ENCODE data around the gene SPI1. TPM values are rescaled to one million over a fixed set of nuclear protein-coding genes. Genes with fewer than 3 reads are reported as not detected.
A peak's percentile ranks its signal among the peaks of the same experiment; 100 is the strongest.
"Not testable (repeated sequence)": the region's sequence is repeated elsewhere in the genome, so short reads cannot be mapped to it uniquely, and the experiment has no call there.

SPI1 gene
- total RNA-seq, 2 experiments from 2014 or later: 2.9 to 3.5 TPM

- DNase-seq (no peak), ATAC-seq (ENCODE audit: low read depth) (no peak)
- Mint-ChIP-seq H3K9me3 (no peaks in the 10 kb centered on the region), H3K36me3 (no peaks in the 10 kb centered on the region), H3K27me3 (no peaks in the 10 kb centered on the region), H3K4me3 (no peak overlapping the region), H3K4me1 (no peaks in the 10 kb centered on the region), H3K27ac (peak overlapping the region; percentile 8)
- POLR2A ChIA-PET: no interaction called here
Observed at GRCh38 chr11:47345890-47346563, 32.3 kb downstream of the SPI1 start.

- Mint-ChIP-seq H3K9me3 (no peaks in the 10 kb centered on the region), H3K27ac (no peak overlapping the region), H3K4me1 (no peaks in the 10 kb centered on the region), H3K36me3 (no peaks in the 10 kb centered on the region), H3K27me3 (peaks cover 2% of the 10 kb centered on the region), H3K4me3 (no peak overlapping the region)
- DNase-seq (no peak), ATAC-seq (ENCODE audit: low read depth) (no peak)
- POLR2A ChIA-PET: no interaction called here
Observed at GRCh38 chr11:47342854-47343253, 35.5 kb downstream of the SPI1 start.

- H3K27me3 Mint-ChIP-seq: peaks cover 2% of the 10 kb centered on the region
- H3K4me3 Mint-ChIP-seq: no peak overlapping the region
- no peaks in the 10 kb centered on the region for H3K4me1 Mint-ChIP-seq
- no peak for ATAC-seq (ENCODE audit: low read depth)
- no peak for DNase-seq
- H3K27ac Mint-ChIP-seq: no peak overlapping the region
- H3K36me3 Mint-ChIP-seq: no peaks in the 10 kb centered on the region
- H3K9me3 Mint-ChIP-seq: no peaks in the 10 kb centered on the region
- POLR2A ChIA-PET: no interaction called here
Observed at GRCh38 chr11:47342036-47342803, 36.1 kb downstream of the SPI1 start.

- Mint-ChIP-seq H3K9me3 (no peaks in the 10 kb centered on the region), H3K4me3 (no peak overlapping the region), H3K4me1 (peaks cover 2% of the 10 kb centered on the region), H3K27me3 (peaks cover 2% of the 10 kb centered on the region), H3K36me3 (no peaks in the 10 kb centered on the region), H3K27ac (no peak overlapping the region)
- DNase-seq (no peak), ATAC-seq (ENCODE audit: low read depth) (no peak)
- POLR2A ChIA-PET: interaction anchor here (1.1 kb wide), 1 partner anchor 19 kb away, joined by 3 read pairs; no protein-coding TSS in a partner anchor
Observed at GRCh38 chr11:47340980-47341775, 37.2 kb downstream of the SPI1 start.

GRCh38 chr11:47340010-47340409 lies 38.3 kb downstream of the SPI1 start:
- Mint-ChIP-seq H3K4me1 (peaks cover 2% of the 10 kb centered on the region), H3K27ac (no peak overlapping the region), H3K27me3 (peaks cover 2% of the 10 kb centered on the region), H3K36me3 (no peaks in the 10 kb centered on the region), H3K9me3 (no peaks in the 10 kb centered on the region), H3K4me3 (no peak overlapping the region)
- ATAC-seq (ENCODE audit: low read depth): no peak
- DNase-seq: no peak
- POLR2A ChIA-PET: no interaction called here

GRCh38 chr11:47338396-47339241 lies 39.7 kb downstream of the SPI1 start:
- no peak for ATAC-seq (ENCODE audit: low read depth)
- no peak overlapping the region for H3K27ac Mint-ChIP-seq
- POLR2A ChIA-PET: no interaction called here

GRCh38 chr11:47337229-47337924 lies 41.0 kb downstream of the SPI1 start:
- Mint-ChIP-seq H3K36me3 (no peaks in the 10 kb centered on the region), H3K27me3 (peaks cover 2% of the 10 kb centered on the region), H3K4me3 (no peak overlapping the region), H3K9me3 (no peaks in the 10 kb centered on the region), H3K4me1 (peaks cover 2% of the 10 kb centered on the region), H3K27ac (no peak overlapping the region)
- ATAC-seq (ENCODE audit: low read depth) (no peak), DNase-seq (no peak)
- POLR2A ChIA-PET: no interaction called here

More at GRCh38 chr11:47338396-47339241, 39.7 kb downstream of the SPI1 start:
- H3K27me3 Mint-ChIP-seq: peaks cover 2% of the 10 kb centered on the region
- DNase-seq: no peak
- no peak overlapping the region for H3K4me3 Mint-ChIP-seq
- H3K36me3 Mint-ChIP-seq: no peaks in the 10 kb centered on the region
- H3K9me3 Mint-ChIP-seq: no peaks in the 10 kb centered on the region
- peaks cover 2% of the 10 kb centered on the region for H3K4me1 Mint-ChIP-seq

GRCh38 chr11:47336595-47336994 lies 41.8 kb downstream of the SPI1 start:
- Mint-ChIP-seq H3K27me3 (peaks cover 2% of the 10 kb centered on the region), H3K27ac (no peak overlapping the region), H3K9me3 (no peaks in the 10 kb centered on the region), H3K4me1 (peaks cover 2% of the 10 kb centered on the region), H3K36me3 (no peaks in the 10 kb centered on the region), H3K4me3 (no peak overlapping the region)
- no peak for ATAC-seq (ENCODE audit: low read depth)
- POLR2A ChIA-PET: no interaction called here
- DNase-seq: no peak

- no peak for ATAC-seq (ENCODE audit: low read depth)
- Mint-ChIP-seq H3K27ac (no peak overlapping the region), H3K9me3 (no peaks in the 10 kb centered on the region), H3K4me3 (no peak overlapping the region), H3K27me3 (peaks cover 2% of the 10 kb centered on the region), H3K4me1 (peaks cover 2% of the 10 kb centered on the region), H3K36me3 (no peaks in the 10 kb centered on the region)
- POLR2A ChIA-PET: no interaction called here
- DNase-seq: no peak
Observed at GRCh38 chr11:47335733-47336132, 42.6 kb downstream of the SPI1 start.

- H3K27ac Mint-ChIP-seq; H3K27me3 Mint-ChIP-seq; H3K4me3 Mint-ChIP-seq; H3K36me3 Mint-ChIP-seq; DNase-seq; ATAC-seq (ENCODE audit: low read depth); POLR2A ChIA-PET; H3K4me1 Mint-ChIP-seq; H3K9me3 Mint-ChIP-seq: not testable (repeated sequence)
Observed at GRCh38 chr11:47334699-47335411, 43.5 kb downstream of the SPI1 start.

GRCh38 chr11:47333886-47334443 lies 44.4 kb downstream of the SPI1 start:
- Mint-ChIP-seq H3K4me3 (no peak overlapping the region), H3K4me1 (peaks cover 2% of the 10 kb centered on the region), H3K9me3 (no peaks in the 10 kb centered on the region), H3K27me3 (peaks cover 2% of the 10 kb centered on the region), H3K27ac (no peak overlapping the region), H3K36me3 (peaks cover under 1% of the 10 kb centered on the region)
- POLR2A ChIA-PET: no interaction called here
- DNase-seq (no peak), ATAC-seq (ENCODE audit: low read depth) (no peak)

GRCh38 chr11:47333526-47333845 lies 44.9 kb downstream of the SPI1 start:
- H3K27ac Mint-ChIP-seq: no peak overlapping the region
- peaks cover 6% of the 10 kb centered on the region for H3K36me3 Mint-ChIP-seq
- H3K9me3 Mint-ChIP-seq: no peaks in the 10 kb centered on the region
- no peak overlapping the region for H3K4me3 Mint-ChIP-seq
- H3K27me3 Mint-ChIP-seq: peaks cover 2% of the 10 kb centered on the region
- ATAC-seq (ENCODE audit: low read depth) (no peak), DNase-seq (no peak)
- POLR2A ChIA-PET: no interaction called here
- H3K4me1 Mint-ChIP-seq: peaks cover 2% of the 10 kb centered on the region

Data from activated naive CD8-positive, alpha-beta T cell treated with anti-CD3 and anti-CD28 coated beads, Interleukin-2, amount 10 ng/mL, durations not matched to agents 7 days and 5 days (primary cell).